GM12878 (cell line): Measurements from ENCODE around the gene FGD5. TPM values are rescaled to one million over a fixed set of nuclear protein-coding genes. Genes with fewer than 3 reads are reported as not detected.
"Not testable (repeated sequence)": the region's sequence is repeated elsewhere in the genome, so short reads cannot be mapped to it uniquely, and the experiment has no call there.

Experiments
- ATAC-seq: fragments of 200-7000 bp; cut with Tn5 transposase; 3 replicates; pipeline ENCODE4 v1.9.1; 2020; ENCODE audit warnings: mild to moderate bottlenecking, moderate library complexity
- BruUV-seq: library from RNA; stranded (reverse); fragments of 400-500 nt; replicated peaks from 2 replicates; lab custom pipeline; 2021; lab: Mats Ljungman, UMichigan
- CTCF ChIA-PET: fragments of 300-600 bp; sonication (Branson Sonifier 250); formaldehyde crosslinking; extraction: SDS; loops from one replicate; lab custom pipeline; 2021; ENCODE audit warnings: inconsistent platforms; lab: Yijun Ruan, JAX
- POLR2A ChIA-PET: fragments of 350-600 bp; formaldehyde crosslinking; extraction: SDS; loops from one replicate; lab custom pipeline; 2021; ENCODE audit warnings: inconsistent platforms; lab: Charles Lee
- RAD21 ChIA-PET: fragments of 300-600 bp; sonication (Branson Sonifier 250); formaldehyde crosslinking; loops from one replicate; lab custom pipeline; 2023; ENCODE audit warnings: antibody characterized with exemption; ENCODE audit not compliant: unreplicated experiment; lab: Charles Lee
- SMC1A ChIA-PET: fragments of 300-600 bp; sonication (Branson Sonifier 250); formaldehyde crosslinking; loops from one replicate; lab custom pipeline; 2023; ENCODE audit not compliant: unreplicated experiment, uncharacterized antibody; lab: Charles Lee
- DNase-seq: peaks from one replicate; pipeline ENCODE4 v3.0.0-alpha.2; 2011; ENCODE audit warnings: low read depth, low spot score
- FAIRE-seq: peaks from 3 replicates; lab custom pipeline; 2011; peaks lifted over from hg19 to GRCh38; lab: Jason Lieb, UNC
- H2AFZ ChIP-seq: 2 replicates; pipeline ENCODE4 v1.6.0; 2011; ENCODE audit warnings: low read depth, low read length, control low read depth; ENCODE audit not compliant: control insufficient read depth
- H3K27ac ChIP-seq: 2 replicates; pipeline ENCODE4 v1.5.1; 2011; ENCODE audit warnings: control low read depth; ENCODE audit not compliant: control insufficient read depth, insufficient read depth
- H3K27me3 ChIP-seq, 2 experiments: replicated peaks in 1 of 2; 2 replicates each; pipeline versions ENCODE4 v1.6.0 to v1.6.1; 2011; ENCODE audit warnings: low read length in 1 of 2; ENCODE audit not compliant: control insufficient read depth in 2 of 2, insufficient read depth in 2 of 2
- H3K36me3 ChIP-seq, 2 experiments: 2 replicates each; pipeline ENCODE4 v1.5.1; 2011; ENCODE audit warnings: low read length in 1 of 2; ENCODE audit not compliant: control insufficient read depth in 2 of 2, insufficient read depth in 2 of 2
- H3K4me1 ChIP-seq: 2 replicates; pipeline ENCODE4 v1.6.1; 2011; ENCODE audit warnings: mild to moderate bottlenecking, low read length, moderate library complexity, mixed read lengths; ENCODE audit not compliant: control insufficient read depth, insufficient read depth
- H3K4me2 ChIP-seq: 2 replicates; pipeline ENCODE4 v1.6.0; 2011; ENCODE audit warnings: control low read depth; ENCODE audit not compliant: control insufficient read depth, insufficient read depth
- H3K4me3 ChIP-seq: fragments of 200-600 bp; sonication (generic); 2 replicates; pipeline ENCODE4 v1.5.1; 2016
- H3K79me2 ChIP-seq: 2 replicates; pipeline ENCODE4 v1.6.0; 2011; ENCODE audit warnings: low read length; ENCODE audit not compliant: control insufficient read depth, insufficient read depth
- H3K9ac ChIP-seq: 2 replicates; pipeline ENCODE4 v1.8.0; 2011; ENCODE audit warnings: low read length, control low read depth, mixed read lengths; ENCODE audit not compliant: control insufficient read depth, insufficient read depth
- H3K9me3 ChIP-seq: replicated peaks from 3 replicates; pipeline ENCODE4 v1.5.1; 2011; ENCODE audit warnings: mild to moderate bottlenecking, low read length; ENCODE audit not compliant: control insufficient read depth, insufficient read depth
- H4K20me1 ChIP-seq: 2 replicates; pipeline ENCODE4 v1.6.0; 2011; ENCODE audit not compliant: control insufficient read depth, insufficient read depth
- DPF2 ChIP-seq: fragments of 450-650 bp; IDR thresholded peaks from 2 replicates; pipeline ENCODE4 v1.6.1; 2017; ENCODE audit warnings: mild to moderate bottlenecking
- EGR1 ChIP-seq, 2 experiments: IDR thresholded peaks; 1 replicate in 1 of 2; 2 replicates in 1 of 2; pipeline ENCODE4 v1.6.1; 2011 to 2012; ENCODE audit warnings: low read depth in 2 of 2, low read length in 2 of 2, borderline replicate concordance in 1 of 2, mild to moderate bottlenecking in 1 of 2, moderate library complexity in 1 of 2
- EP300 ChIP-seq, 2 experiments: fragments of 150-350 bp in 1 of 2; IDR thresholded peaks; 2 replicates each; pipeline ENCODE4 v1.6.1; 2011 to 2012; ENCODE audit warnings: low read depth in 2 of 2, low read length in 2 of 2, borderline replicate concordance in 1 of 2, improper control_type of control experiment in 1 of 2, inconsistent platforms in 1 of 2; ENCODE audit not compliant: control insufficient read depth in 1 of 2
- LARP7 ChIP-seq: fragments of 450-650 bp; IDR thresholded peaks from 2 replicates; pipeline ENCODE4 v1.6.1; 2017; ENCODE audit warnings: mild to moderate bottlenecking
- NBN ChIP-seq: fragments of 450-650 bp; IDR thresholded peaks from 2 replicates; pipeline ENCODE4 v1.6.1; 2016
- PKNOX1 ChIP-seq: fragments of 450-650 bp; IDR thresholded peaks from 2 replicates; pipeline ENCODE4 v1.6.1; 2016; ENCODE audit warnings: mild to moderate bottlenecking
- TCF12 ChIP-seq: IDR thresholded peaks from 2 replicates; pipeline ENCODE4 v1.6.1; 2011; ENCODE audit warnings: low read depth, mild to moderate bottlenecking, low read length
- WGBS: methylation state at CpG from one replicate; pipeline ENCODE4 v1.1.6; 2016; ENCODE audit warnings: low lambda C conversion rate; ENCODE audit not compliant: insufficient replicate concordance, insufficient coverage; ENCODE audit errors: missing lambda C conversion rate; 5-methylcytosine and 5-hydroxymethylcytosine counted together
- in situ Hi-C: fragments of 300-500 bp; cut with MboI; formaldehyde crosslinking; loops from 9 replicates; pipeline ENCODE4 v1.14.3; 2018; ENCODE audit warnings: mixed read lengths
- intact Hi-C: fragments of 100-400 bp; cut with micrococcal nuclease; formaldehyde crosslinking; loops from one replicate; pipeline ENCODE4 v1.14.2; 2022; ENCODE audit not compliant: unreplicated experiment
- polyA plus RNA-seq, 11 experiments: library from polyadenylated mRNA; depleted of rRNA in 4 of 11; unstranded in 6 of 11; stranded (reverse) in 5 of 11; fragments of >200 nt; fragmentation: Nextera tagmentation in 4 of 11; fragmentation: Illumina TruSeq in 1 of 11; extraction: Ambion mirVana in 4 of 11; extraction: Trizol in 1 of 11; gene quantifications; 1 replicate in 1 of 11; 2 replicates in 10 of 11; pipeline versions ENCODE4 v1.2.1 to v1.2.3, GENCODE V29; 2011 to 2016; ENCODE audit warnings: inconsistent platforms in 2 of 11, missing spikeins in 2 of 11, low read depth in 1 of 11
- total RNA-seq, 4 experiments: library from RNA; depleted of rRNA in 3 of 4; stranded (reverse); fragments of >200 nt in 3 of 4; fragmentation: Illumina TruSeq in 1 of 4; extraction: Trizol in 1 of 4; gene quantifications; 2 replicates each; pipeline versions ENCODE4 v1.2.1 to v1.2.3, GENCODE V29; 2013 to 2021
- TF ChIP-seq, protein P1 (sequence below): fragments of 450-650 bp; IDR thresholded peaks from 2 replicates; pipeline ENCODE4 v1.6.1; 2016; ENCODE audit warnings: mild to moderate bottlenecking

FGD5 gene
- total and polyA plus RNA-seq, 10 of the 15 experiments (the other 5 are each of a cell fraction or from before 2014, with no cell fraction given): 0.03 to 0.13 (median 0.11) TPM; not detected in 3

- Histone ChIP-seq H2AFZ (no peak overlapping the region), H4K20me1 (no peaks in the 10 kb centered on the region), H3K79me2 (no peaks in the 10 kb centered on the region), H3K27ac (no peak overlapping the region), H3K27me3 (peaks cover 14 to 18% of the 10 kb centered on the region in 2 experiments), H3K36me3 (no peaks in the 10 kb centered on the region), H3K4me2 (no peak overlapping the region), H3K9me3 (no peaks in the 10 kb centered on the region)
- BruUV-seq: no TSS peak
- no peak for FAIRE-seq
- 14% methylated on average over 5 of the region's 5 CpGs for WGBS
- in situ Hi-C loops (no loop called here), intact Hi-C loops (no loop called here)
- TF ChIP-seq, protein P1, sequence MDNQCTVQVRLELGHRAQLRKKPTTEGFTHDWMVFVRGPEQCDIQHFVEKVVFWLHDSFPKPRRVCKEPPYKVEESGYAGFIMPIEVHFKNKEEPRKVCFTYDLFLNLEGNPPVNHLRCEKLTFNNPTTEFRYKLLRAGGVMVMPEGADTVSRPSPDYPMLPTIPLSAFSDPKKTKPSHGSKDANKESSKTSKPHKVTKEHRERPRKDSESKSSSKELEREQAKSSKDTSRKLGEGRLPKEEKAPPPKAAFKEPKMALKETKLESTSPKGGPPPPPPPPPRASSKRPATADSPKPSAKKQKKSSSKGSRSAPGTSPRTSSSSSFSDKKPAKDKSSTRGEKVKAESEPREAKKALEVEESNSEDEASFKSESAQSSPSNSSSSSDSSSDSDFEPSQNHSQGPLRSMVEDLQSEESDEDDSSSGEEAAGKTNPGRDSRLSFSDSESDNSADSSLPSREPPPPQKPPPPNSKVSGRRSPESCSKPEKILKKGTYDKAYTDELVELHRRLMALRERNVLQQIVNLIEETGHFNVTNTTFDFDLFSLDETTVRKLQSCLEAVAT: no peak
- TF ChIP-seq PKNOX1 (no peak), EP300 (IDR thresholded peaks at IDR 0.05; ENCODE audit: borderline replicate concordance in 1 of 2, control insufficient read depth in 1 of 2, low read depth in 2 of 2, low read length in 2 of 2) (no peak), DPF2 (no peak), NBN (no peak), LARP7 (no peak), EGR1 (IDR thresholded peaks at IDR 0.05; ENCODE audit: borderline replicate concordance in 1 of 2, low read depth in 2 of 2, low read length in 2 of 2) (no peak), TCF12 (no peak)
- TF ChIP-seq, all 136 proteins: peak for 0
- ATAC-seq: no peak
- Histone ChIP-seq H3K4me1 (no peaks in the 10 kb centered on the region), H3K9ac (no peak overlapping the region), H3K4me3 (no peak overlapping the region)
- DNase-seq: no peak
- ChIA-PET CTCF (no interaction called here), POLR2A (no interaction called here), SMC1A (no interaction called here), RAD21 (no interaction called here)
Measured at GRCh38 chr3:14808502-14809266, 10.1 kb upstream of the FGD5 start.

- H3K9ac ChIP-seq, BruUV-seq, H3K36me3 ChIP-seq, H3K4me2 ChIP-seq, RAD21 ChIA-PET, H4K20me1 ChIP-seq, POLR2A ChIA-PET, H3K9me3 ChIP-seq, CTCF ChIA-PET, intact Hi-C loops, ATAC-seq, H3K79me2 ChIP-seq, H3K4me3 ChIP-seq, H3K27ac ChIP-seq, SMC1A ChIA-PET, H3K4me1 ChIP-seq, DNase-seq, FAIRE-seq, H2AFZ ChIP-seq, in situ Hi-C loops: not testable (repeated sequence)
- peaks cover 14 to 21% of the 10 kb centered on the region in 2 experiments for H3K27me3 ChIP-seq
- 32% methylated on average over 8 of the region's 9 CpGs for WGBS
Measured at GRCh38 chr3:14809611-14810010, 9.2 kb upstream of the FGD5 start.
